CMK (cell line): Measurements from ENCODE around the gene C22orf15.

Experiments used
- DNase-seq: peaks from one replicate; pipeline ENCODE4 v3.0.0-alpha.2; 2010; ENCODE audit warnings: low read depth

The C22orf15 gene

DNA sequence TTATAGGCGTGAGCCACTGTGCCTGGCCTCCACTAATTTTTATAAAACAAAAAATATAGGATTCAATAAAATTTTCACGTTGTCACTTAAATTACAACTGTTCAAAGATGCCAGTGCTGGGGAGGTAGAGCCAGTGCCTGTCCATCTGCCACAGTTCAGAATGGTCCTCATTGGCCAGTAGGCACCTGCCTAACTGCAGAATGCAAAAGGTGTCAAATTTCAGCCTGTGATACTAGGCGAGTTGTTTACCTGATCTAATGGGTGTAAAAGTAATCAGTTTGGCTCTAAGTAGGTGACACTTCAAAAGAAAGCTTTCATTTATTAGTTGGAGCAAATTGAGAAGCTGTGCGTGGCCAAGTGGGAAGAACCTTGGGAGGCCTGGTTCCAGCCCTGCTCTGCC lies 26.3 kb downstream of the C22orf15 start:
- no peak for DNase-seq

DNA sequence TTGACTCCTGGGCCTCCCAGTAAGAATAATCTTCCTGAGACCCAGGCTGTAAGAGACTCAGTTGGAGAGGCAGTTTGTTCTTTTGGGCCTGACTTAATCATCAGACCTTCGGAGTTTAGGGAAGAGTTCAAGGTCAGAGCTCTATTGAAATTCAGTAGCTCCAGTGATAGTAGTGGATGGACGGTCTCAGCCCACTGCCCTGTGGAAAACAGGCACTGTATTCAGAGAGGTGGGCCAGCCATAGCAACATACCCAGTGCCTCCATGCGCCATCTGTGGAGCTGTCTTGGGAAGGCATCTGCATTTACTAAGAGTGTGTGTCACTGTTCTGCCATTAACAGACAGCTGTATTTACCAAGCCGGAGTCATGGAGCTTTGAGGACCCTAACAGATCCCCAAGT lies 26.8 kb downstream of the C22orf15 start:
- no peak for DNase-seq

DNA sequence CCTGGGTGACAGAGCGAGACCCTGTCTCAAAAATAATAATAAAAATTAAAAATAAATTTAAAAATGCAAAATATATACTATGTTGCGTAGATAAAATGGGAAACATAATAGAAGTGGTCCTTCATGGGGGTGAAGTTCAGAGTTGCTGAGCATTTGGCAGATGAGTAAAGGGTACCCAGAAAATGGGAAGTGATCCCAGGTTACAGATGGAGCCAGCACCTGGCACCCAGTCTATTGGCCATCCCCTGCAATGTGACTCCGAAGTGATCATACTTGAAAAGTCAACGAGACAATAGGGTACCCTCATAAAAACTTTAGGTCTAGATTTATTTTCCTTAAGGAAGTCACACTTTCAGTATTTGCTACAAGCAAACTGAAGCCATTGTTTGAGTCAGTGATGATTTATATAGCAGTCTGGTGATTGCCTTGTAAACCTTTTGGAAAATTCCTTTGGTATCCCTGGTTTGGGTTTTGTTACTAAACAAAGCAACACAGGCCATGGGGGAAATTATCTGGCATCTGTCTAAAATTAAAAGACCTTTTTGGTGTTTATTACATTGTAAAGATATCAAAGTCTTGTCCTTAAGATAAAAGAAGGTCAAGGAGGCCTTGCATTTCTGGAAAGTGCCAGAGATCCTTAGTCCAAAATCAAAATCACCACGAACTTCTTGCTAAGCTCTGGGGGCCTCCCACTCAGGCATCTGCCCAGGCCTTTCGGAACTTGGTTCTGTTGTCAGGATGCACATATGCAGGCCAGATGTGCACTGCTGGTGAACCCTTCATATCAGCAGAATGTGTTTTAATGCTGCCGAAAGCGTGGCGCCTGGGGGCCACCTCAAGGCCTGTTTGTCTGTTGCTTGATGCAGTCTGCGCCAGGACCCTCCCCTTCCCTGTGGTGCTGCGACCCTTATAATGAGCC lies 28.3 kb downstream of the C22orf15 start:
- DNase-seq: no peak

DNA sequence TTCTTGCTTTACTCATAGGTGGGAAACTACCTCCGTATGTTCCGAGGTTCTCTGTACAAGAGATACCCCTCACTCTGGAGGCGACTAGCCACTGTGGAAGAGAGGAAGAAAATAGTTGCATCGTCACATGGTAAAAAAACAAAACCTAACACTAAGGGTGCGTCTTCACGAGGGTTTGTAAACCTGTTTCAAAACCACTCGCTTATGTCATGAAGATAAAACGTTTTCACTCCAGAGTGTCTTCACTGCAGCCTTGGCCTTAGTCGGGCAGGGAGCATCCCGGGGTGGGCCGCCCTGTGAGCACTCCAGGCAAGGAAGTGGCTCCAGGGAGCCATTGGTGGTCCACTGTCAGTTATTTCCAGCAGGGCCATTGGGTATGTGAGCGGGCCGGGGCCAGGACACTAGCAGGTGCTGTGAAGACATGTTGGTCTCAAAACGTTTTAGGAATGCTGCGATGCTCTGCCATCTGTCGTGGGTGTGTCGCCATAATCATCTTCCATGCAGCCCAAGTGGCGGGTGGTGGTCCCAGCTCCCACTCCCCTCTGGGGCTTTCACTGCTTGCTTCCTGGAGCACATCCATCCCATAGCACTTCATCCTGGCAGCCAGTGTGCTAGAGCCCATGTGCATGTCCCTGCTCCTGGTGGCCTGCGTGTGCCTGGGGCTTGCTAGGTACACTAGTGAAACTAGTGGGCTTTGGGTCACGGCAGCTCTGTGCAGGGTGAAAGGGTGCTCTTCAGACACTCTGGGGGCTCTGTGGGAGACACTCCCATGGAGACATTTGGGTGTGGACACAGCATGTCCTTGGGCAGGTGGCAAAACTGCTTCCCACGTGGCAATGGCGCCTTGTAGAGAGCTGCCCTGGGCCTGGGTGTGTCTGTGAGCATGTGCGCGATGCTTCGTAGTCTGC lies 29.2 kb downstream of the C22orf15 start:
- no peak for DNase-seq

DNA sequence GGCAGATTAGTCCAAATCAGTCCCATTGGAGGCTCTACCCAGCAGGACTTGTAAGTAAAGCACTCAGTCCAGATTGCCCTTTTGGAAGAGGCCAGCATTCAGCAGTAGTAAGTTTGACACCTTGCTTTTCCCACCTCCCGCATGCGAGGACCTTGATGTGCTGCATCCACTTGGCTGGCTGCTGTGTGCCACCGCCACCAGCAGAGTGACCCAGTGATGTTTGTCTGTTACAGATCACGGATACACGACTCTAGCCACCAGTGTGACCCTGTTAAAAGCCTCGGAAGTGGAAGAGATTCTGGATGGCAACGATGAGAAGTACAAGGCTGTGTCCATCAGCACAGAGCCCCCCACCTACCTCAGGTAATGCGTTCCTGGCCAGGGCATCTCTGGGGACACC lies 30.5 kb downstream of the C22orf15 start:
- DNase-seq: no peak

DNA sequence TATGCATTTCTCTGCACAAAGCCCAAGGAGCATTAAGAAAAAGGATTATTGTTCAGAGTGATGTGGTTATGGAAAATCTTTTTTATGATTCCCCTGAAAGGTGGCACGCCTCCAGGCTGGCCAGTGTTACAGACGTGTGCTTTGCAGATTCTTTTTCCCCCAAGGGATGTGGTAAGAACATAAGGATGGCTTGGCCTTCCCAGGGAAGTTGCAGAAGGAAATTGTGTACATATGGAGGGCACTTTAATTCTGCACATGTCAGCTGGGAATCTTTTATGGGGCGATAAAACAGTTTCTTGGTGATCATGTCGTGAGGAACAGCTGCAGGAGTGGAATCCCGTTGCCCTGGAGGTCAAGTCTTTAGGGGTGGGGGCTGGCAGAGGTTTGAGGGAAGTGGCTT lies 33.7 kb downstream of the C22orf15 start:
- no peak for DNase-seq

DNA sequence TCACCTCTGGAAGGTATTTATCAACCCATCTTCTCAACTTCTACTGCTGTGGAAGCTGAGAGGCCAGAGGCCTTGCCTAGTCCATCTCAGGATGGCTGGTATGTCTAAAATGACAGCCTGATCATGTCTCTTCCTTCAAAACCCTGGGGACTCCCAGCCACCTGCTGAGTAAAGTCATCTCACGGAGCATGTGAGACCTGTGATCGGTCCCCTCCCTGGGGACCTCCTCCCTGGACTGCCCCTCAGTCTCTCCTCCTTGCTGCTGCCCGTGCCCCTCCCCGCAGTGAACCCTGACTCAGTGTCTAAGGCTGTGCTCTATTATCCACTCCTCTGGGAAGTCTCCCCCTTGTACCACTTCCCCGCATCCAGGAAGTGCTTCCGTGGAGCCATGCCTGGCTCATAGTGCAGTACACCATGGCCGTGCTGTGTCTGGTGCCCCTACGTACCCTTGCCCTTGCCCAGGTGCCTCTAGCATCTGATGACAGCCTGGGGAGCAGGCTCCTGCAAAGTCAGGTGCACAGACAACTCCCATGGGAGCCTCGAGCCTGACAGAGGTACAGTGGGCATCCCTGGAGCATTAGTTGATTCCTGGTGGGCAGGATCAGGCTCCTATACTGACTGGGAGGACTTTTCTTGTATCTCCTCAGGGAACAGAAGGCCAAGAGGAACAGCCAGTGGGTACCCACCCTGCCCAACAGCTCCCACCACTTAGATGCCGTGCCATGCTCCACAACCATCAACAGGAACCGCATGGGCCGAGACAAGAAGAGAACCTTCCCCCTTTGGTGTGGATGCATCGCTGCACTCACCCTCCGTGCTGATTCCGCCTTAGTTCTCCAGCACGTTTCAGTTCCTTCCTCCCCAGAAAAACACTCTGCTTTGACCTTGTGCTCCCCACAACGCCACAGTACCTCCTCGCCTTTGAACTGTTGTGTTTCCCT lies 37.8 kb downstream of the C22orf15 start:
- no peak for DNase-seq

DNA sequence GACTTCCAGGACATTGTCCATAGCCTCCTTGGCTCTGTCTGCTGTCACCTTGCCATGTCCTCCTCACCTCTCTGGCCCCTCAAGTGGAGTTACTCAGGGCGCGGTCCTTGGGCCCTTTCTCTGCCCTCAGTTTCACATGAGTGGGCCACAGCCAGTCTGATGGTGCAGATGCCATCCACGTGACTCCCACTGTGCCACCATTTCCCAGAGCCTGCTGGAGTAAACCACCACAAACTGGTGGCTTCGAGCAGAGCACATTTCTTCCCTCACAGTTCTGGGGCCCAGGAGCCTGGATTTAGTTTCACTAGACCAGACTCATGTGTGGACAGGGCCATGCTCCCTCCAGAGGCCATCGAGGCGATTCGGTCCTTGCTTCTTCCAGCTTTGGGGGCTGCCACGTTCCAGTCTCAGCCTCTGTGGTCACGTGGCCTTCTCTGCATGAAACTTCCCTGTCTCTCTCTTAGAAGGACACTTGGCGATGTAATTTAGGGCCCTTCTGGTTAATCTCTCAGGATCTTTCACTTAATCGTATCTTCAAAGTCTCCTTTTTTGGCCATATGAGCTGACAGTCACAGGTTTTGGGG lies 38.5 kb downstream of the C22orf15 start:
- no peak for DNase-seq

DNA sequence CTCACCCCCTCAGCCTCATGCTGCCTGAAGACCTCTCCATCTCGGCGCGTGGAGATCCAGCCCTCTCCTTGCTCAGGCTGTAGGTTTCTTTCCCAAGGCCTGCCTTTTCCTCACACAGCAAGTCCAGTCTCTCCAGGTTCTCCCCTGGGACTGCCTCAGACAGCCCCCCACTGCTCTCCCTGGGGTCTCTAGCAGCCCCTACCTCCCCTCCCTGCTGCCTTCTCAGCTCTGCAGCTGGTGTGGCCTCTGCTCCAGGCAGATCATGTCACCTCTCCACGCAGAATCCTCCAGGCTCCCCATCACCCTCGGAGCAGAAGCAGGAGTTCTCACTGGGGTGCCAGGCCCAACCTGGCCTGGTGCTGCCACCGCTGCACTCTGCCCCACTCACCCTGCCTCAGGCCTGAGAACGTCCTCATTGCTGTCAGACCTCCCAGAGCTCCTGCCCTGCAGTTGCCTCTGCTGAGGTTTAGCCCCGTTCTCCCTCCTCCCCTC lies 39.1 kb downstream of the C22orf15 start:
- DNase-seq: no peak

DNA sequence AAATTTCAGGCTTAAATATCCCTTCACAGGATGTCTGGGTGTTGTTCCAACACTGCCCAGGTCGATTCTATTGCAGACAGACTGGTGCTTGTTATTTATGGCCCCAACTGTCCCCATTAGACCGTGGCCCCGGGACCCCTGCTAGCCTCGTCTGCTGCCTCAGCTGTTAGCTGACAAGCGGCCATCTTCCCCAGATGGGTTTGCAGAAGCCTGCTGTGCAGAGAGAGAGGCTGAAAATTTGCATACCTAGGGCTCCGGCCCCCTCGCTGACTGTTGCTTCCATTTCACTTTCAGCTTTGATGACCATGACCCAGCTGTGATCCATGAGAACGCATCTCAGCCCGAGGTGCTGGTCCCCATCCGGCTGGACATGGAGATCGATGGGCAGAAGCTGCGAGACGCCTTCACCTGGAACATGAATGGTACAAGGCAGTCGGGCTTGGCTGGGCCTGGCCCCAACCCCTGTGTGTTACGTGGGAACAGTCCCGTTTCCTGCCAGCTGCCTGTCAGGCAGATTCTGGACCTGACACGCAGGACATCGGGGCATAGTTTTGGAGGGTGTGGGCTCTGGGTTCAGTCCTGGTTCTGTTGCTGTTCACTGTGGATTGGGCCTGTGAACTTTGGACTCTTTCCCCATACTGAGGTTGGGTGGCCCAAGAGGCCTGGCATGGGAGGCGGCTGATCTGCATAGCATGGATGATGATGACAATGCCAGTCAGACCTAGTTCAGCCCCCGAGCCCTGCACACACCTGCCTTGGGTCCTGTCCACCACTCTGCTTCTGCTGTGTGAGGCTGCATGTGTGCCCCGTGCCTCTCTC lies 40.4 kb downstream of the C22orf15 start:
- no peak for DNase-seq

DNA sequence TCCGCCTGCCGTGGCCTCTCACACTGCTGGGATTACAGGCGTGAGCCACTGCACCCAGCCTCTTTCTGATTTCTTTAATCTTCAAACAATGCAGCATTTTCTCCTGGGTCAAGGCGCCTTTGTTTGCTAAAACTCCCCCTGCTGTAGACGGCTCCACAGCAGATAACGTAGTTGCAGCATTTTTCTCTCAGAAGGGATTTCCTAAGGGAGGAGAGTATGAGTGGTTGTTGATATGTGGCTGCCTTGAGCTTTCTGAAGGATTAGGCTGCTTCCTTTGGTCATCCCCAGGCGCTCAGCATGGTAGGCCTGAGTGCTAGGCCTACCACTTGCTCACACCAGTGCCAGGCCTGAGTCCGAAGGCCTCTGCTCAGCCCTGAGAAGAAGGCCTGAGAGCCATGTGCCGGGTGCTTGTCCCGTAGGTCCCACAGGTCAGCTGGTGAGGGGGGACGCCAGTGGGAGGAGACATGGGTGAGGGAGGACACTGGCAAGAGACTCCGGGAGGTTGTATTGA lies 42.0 kb downstream of the C22orf15 start:
- DNase-seq: no peak

DNA sequence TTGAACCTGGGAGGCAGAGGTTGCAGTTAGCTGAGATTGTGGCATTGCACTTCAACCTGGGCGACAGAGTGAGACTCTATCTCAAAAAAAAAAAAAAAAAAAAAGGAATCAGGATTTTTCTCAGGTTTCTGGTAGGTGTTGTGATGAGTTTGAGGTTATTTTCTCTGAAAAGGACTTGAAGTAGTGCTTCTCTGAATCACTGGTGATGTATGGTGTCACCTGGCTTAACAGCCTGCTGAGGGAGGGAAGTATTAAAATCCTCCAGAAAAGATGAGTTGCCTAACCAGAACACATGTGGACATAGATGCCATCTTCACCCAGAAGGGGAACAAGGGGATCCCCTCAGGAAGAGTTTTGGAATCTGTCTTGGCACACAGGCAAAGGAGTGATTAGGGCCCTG lies 44.0 kb downstream of the C22orf15 start:
- no peak for DNase-seq

DNA sequence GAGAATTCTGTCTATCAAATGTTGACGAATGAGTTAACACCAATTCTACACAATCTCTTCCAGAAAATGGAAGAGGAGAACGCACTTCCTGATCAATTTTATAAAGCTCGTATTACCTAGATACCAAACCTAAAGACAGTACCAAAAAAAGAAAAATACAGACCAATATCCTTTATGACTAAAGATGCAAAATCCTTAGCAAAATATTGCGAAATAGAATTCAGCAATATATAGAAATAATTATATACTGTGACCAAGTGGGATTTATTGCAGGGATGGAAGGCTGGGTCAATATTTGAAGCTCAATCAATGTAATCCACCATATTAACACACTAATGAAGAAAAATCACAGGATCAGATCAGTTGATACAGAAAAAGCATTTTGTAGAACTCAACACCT lies 49.6 kb downstream of the C22orf15 start:
- DNase-seq: no peak
